ENCODE results near the gene FTL. TPM values are rescaled to one million over a fixed set of nuclear protein-coding genes. Genes with fewer than 3 reads are reported as not detected.

The FTL gene
- total RNA-seq, 2 donors from 2014 or later = 1,784 to 3,181 TPM

GRCh38 chr19:48965806-48966540 is 864 bp downstream of the FTL start:
- Histone ChIP-seq H3K27me3 (ENCODE audit: control insufficient read depth, insufficient read depth, low read length, poor library complexity, severe bottlenecking) (no peaks in the 10 kb centered on the region), H3K9ac (ENCODE audit: extremely low read depth, low read length, poor library complexity, severe bottlenecking) (peak overlapping the region; percentile 93), H3K4me3 (ENCODE audit: low read length) (peak overlapping the region; percentile 84), H3K9me3 (ENCODE audit: control insufficient read depth, low read length) (no peaks in the 10 kb centered on the region), H3K36me3 (ENCODE audit: control insufficient read depth, insufficient read depth, low read length) (peaks cover 52% of the 10 kb centered on the region), H3K4me1 (ENCODE audit: control insufficient read depth, insufficient read depth, low read length) (peaks cover 14% of the 10 kb centered on the region), H3K27ac (ENCODE audit: low read depth, low read length) (peak overlapping the region; percentile 91)
- DNase-seq = peak; percentile 93
- WGBS, 2 experiments (ENCODE audit: insufficient coverage in 1 of 2, insufficient read length in 1 of 2) = 15 to 60% methylated on average over 7 to 36 of the region's 36 CpGs
- Mint-ChIP-seq H3K27ac (peak overlapping the region; percentile 98), H3K4me1 (peaks cover 20% of the 10 kb centered on the region), H3K27me3 (ENCODE audit: insufficient read depth) (peaks cover 2% of the 10 kb centered on the region), H3K4me3 (peak overlapping the region; percentile 100), H3K36me3 (ENCODE audit: low read depth) (peaks cover 56% of the 10 kb centered on the region), H3K9me3 (no peaks in the 10 kb centered on the region)
- TF ChIP-seq CTCF (conservative IDR thresholded peaks at IDR 0.05) = no peak

- Mint-ChIP-seq H3K27ac (peak overlapping the region; percentile 98), H3K4me3 (peak overlapping the region; percentile 100), H3K4me1 (peaks cover 20% of the 10 kb centered on the region), H3K9me3 (no peaks in the 10 kb centered on the region), H3K36me3 (ENCODE audit: low read depth) (peaks cover 54% of the 10 kb centered on the region), H3K27me3 (ENCODE audit: insufficient read depth) (peaks cover 2% of the 10 kb centered on the region)
- peaks cover 53% of the 10 kb centered on the region for H3K36me3 ChIP-seq (ENCODE audit: control insufficient read depth, insufficient read depth, low read length)
- no peak overlapping the region for H3K27ac ChIP-seq (ENCODE audit: low read depth, low read length)
- peak overlapping the region; percentile 84 for H3K4me3 ChIP-seq (ENCODE audit: low read length)
- WGBS, 2 experiments (ENCODE audit: insufficient coverage in 1 of 2, insufficient read length in 1 of 2) = 89 to 98% methylated on average over 5 to 10 of the region's 10 CpGs
- H3K4me1 ChIP-seq (ENCODE audit: control insufficient read depth, insufficient read depth, low read length) = peaks cover 14% of the 10 kb centered on the region
- no peaks in the 10 kb centered on the region for H3K27me3 ChIP-seq (ENCODE audit: control insufficient read depth, insufficient read depth, low read length, poor library complexity, severe bottlenecking)
- no peak for DNase-seq
- H3K9ac ChIP-seq (ENCODE audit: extremely low read depth, low read length, poor library complexity, severe bottlenecking) = peak overlapping the region; percentile 93
- TF ChIP-seq CTCF (conservative IDR thresholded peaks at IDR 0.05) = no peak
- no peaks in the 10 kb centered on the region for H3K9me3 ChIP-seq (ENCODE audit: control insufficient read depth, low read length)
Measured at GRCh38 chr19:48966541-48967345, 1.6 kb downstream of the FTL start.

- peak overlapping the region; percentile 77 for H3K27ac Mint-ChIP-seq
- H3K9me3 ChIP-seq (ENCODE audit: control insufficient read depth, low read length) = no peaks in the 10 kb centered on the region
- peak; percentile 66 for DNase-seq
- no peak overlapping the region for H3K9ac ChIP-seq (ENCODE audit: extremely low read depth, low read length, poor library complexity, severe bottlenecking)
- no peaks in the 10 kb centered on the region for H3K27me3 ChIP-seq (ENCODE audit: control insufficient read depth, insufficient read depth, low read length, poor library complexity, severe bottlenecking)
- H3K9me3 Mint-ChIP-seq = no peaks in the 10 kb centered on the region
- WGBS, 2 experiments (ENCODE audit: insufficient coverage in 1 of 2, insufficient read length in 1 of 2) = 93 to 94% methylated on average over 8 to 13 of the region's 14 CpGs
- H3K4me1 ChIP-seq (ENCODE audit: control insufficient read depth, insufficient read depth, low read length) = peaks cover 14% of the 10 kb centered on the region
- no peak overlapping the region for H3K27ac ChIP-seq (ENCODE audit: low read depth, low read length)
- H3K36me3 ChIP-seq (ENCODE audit: control insufficient read depth, insufficient read depth, low read length) = peaks cover 53% of the 10 kb centered on the region
- H3K27me3 Mint-ChIP-seq (ENCODE audit: insufficient read depth) = peaks cover 2% of the 10 kb centered on the region
- H3K4me1 Mint-ChIP-seq = peaks cover 17% of the 10 kb centered on the region
- H3K4me3 Mint-ChIP-seq = peak overlapping the region; percentile 100
- no peak overlapping the region for H3K4me3 ChIP-seq (ENCODE audit: low read length)
- no peak for TF ChIP-seq CTCF (conservative IDR thresholded peaks at IDR 0.05)
- peaks cover 52% of the 10 kb centered on the region for H3K36me3 Mint-ChIP-seq (ENCODE audit: low read depth)
Measured at GRCh38 chr19:48967346-48968178, 2.5 kb downstream of the FTL start.

Measured in endodermal cell (in vitro differentiated cells).